HepG2 (cell line): ENCODE results near the gene NLRC4. TPM values are rescaled to one million over a fixed set of nuclear protein-coding genes. Genes with fewer than 3 reads are reported as not detected.

Source experiments
- CREB1 ChIP-seq, 2 experiments: fragments of 450-650 bp in 1 of 2; IDR thresholded peaks; 2 replicates each; pipeline ENCODE4 v1.6.1; 2016 to 2017; ENCODE audit warnings: control low read depth in 1 of 2, mild to moderate bottlenecking in 1 of 2, missing compliant biosample characterization in 1 of 2, missing genetic modification characterization in 1 of 2
- GPN1 ChIP-seq: sonication (generic); formaldehyde crosslinking; IDR thresholded peaks from 2 replicates; pipeline ENCODE4 v1.5.1; 2020; ENCODE audit warnings: missing genetic modification reagents, borderline replicate concordance
- HIVEP1 ChIP-seq: sonication (generic); formaldehyde crosslinking; IDR thresholded peaks from 2 replicates; pipeline ENCODE4 v1.4.0; 2020; ENCODE audit warnings: mild to moderate bottlenecking, missing genetic modification reagents
- KDM3A ChIP-seq: IDR thresholded peaks from 2 replicates; pipeline ENCODE4 v1.6.1; 2018; ENCODE audit warnings: low read depth, missing compliant biosample characterization
- KLF13 ChIP-seq: sonication (generic); formaldehyde crosslinking; IDR thresholded peaks from 2 replicates; pipeline ENCODE4 v1.4.0; 2020; ENCODE audit warnings: mild to moderate bottlenecking, missing genetic modification reagents
- KLF6 ChIP-seq: IDR thresholded peaks from 2 replicates; pipeline ENCODE4 v1.8.0; 2016; ENCODE audit warnings: missing biosample characterization, missing genetic modification reagents
- MYPOP ChIP-seq: sonication (generic); formaldehyde crosslinking; IDR thresholded peaks from 2 replicates; pipeline ENCODE4 v1.8.1; 2023; ENCODE audit warnings: mild to moderate bottlenecking, moderate library complexity, missing genetic modification reagents
- NR2F2 ChIP-seq: IDR thresholded peaks from 2 replicates; pipeline ENCODE4 v1.6.1; 2012; ENCODE audit warnings: low read depth, inconsistent platforms, borderline replicate concordance
- RFX1 ChIP-seq: fragments of 450-650 bp; IDR thresholded peaks from 2 replicates; pipeline ENCODE4 v1.6.1; 2017
- SNAPC4 ChIP-seq: sonication (generic); formaldehyde crosslinking; IDR thresholded peaks from 2 replicates; pipeline ENCODE4 v1.4.0; 2020; ENCODE audit warnings: mild to moderate bottlenecking, missing genetic modification reagents
- TCF12 ChIP-seq, 2 experiments: fragments of 450-650 bp in 1 of 2; sonication (generic) in 1 of 2; formaldehyde crosslinking in 1 of 2; IDR thresholded peaks; 2 replicates each; pipeline versions ENCODE4 v1.6.1 to v1.8.0; 2017 to 2022; ENCODE audit warnings: antibody characterized with exemption in 1 of 2, mild to moderate bottlenecking in 1 of 2, missing genetic modification reagents in 1 of 2, moderate library complexity in 1 of 2
- TP53 ChIP-seq: sonication (generic); formaldehyde crosslinking; conservative IDR thresholded peaks from 2 replicates; pipeline ENCODE4 v1.4.0; 2020; ENCODE audit warnings: missing genetic modification reagents
- XBP1 ChIP-seq: sonication (generic); formaldehyde crosslinking; IDR thresholded peaks from 2 replicates; pipeline ENCODE4 v1.5.0; 2020; ENCODE audit warnings: missing genetic modification reagents
- ZBTB43 ChIP-seq: sonication (generic); formaldehyde crosslinking; conservative IDR thresholded peaks from 2 replicates; pipeline ENCODE4 v1.4.0; 2020; ENCODE audit warnings: missing genetic modification reagents
- ZFX ChIP-seq: sonication (generic); formaldehyde crosslinking; IDR thresholded peaks from 2 replicates; pipeline ENCODE4 v1.4.0; 2020; ENCODE audit warnings: mild to moderate bottlenecking, low read depth, missing genetic modification reagents, moderate library complexity
- ZMAT5 ChIP-seq: sonication (generic); formaldehyde crosslinking; IDR thresholded peaks from 2 replicates; pipeline ENCODE4 v1.5.0; 2020; ENCODE audit warnings: mild to moderate bottlenecking, low read depth, missing genetic modification reagents, borderline replicate concordance
- ZNF335 ChIP-seq: sonication (generic); formaldehyde crosslinking; IDR thresholded peaks from 2 replicates; pipeline ENCODE4 v1.4.0; 2020; ENCODE audit warnings: missing genetic modification reagents
- ZNF605 ChIP-seq: sonication (generic); formaldehyde crosslinking; IDR thresholded peaks from 2 replicates; pipeline ENCODE4 v1.8.0; 2022; ENCODE audit warnings: mild to moderate bottlenecking, missing genetic modification reagents
- polyA plus RNA-seq, 8 experiments: library from polyadenylated mRNA; depleted of rRNA in 3 of 8; stranded (reverse) in 7 of 8; unstranded in 1 of 8; fragments of >200 nt; fragmentation: Illumina TruSeq in 4 of 8; extraction: Trizol in 4 of 8; gene quantifications; 2 replicates each; pipeline versions ENCODE4 v1.2.1 to v1.2.3, GENCODE V29; 2011 to 2016; ENCODE audit warnings: low read depth in 4 of 8, missing spikeins in 1 of 8, mixed read lengths in 1 of 8; ENCODE audit not compliant: insufficient read depth in 1 of 8
- total RNA-seq, 5 experiments: library from RNA; depleted of rRNA; stranded (reverse); fragments of >200 nt; fragmentation: Illumina TruSeq; extraction: Trizol; gene quantifications; 2 replicates each; pipeline ENCODE4 v1.2.3, GENCODE V29; 2016; ENCODE audit warnings: low read depth in 1 of 5
- TF ChIP-seq, protein P1 (sequence below): sonication (generic); formaldehyde crosslinking; IDR thresholded peaks from 2 replicates; pipeline ENCODE4 v1.4.0; 2020; ENCODE audit warnings: missing genetic modification reagents, mild to moderate bottlenecking, borderline replicate concordance

The NLRC4 gene
- total and polyA plus RNA-seq, 2 of the 13 experiments (the other 11 are each of a cell fraction or from before 2014, with no cell fraction given) = 0.15 to 0.29 TPM

DNA sequence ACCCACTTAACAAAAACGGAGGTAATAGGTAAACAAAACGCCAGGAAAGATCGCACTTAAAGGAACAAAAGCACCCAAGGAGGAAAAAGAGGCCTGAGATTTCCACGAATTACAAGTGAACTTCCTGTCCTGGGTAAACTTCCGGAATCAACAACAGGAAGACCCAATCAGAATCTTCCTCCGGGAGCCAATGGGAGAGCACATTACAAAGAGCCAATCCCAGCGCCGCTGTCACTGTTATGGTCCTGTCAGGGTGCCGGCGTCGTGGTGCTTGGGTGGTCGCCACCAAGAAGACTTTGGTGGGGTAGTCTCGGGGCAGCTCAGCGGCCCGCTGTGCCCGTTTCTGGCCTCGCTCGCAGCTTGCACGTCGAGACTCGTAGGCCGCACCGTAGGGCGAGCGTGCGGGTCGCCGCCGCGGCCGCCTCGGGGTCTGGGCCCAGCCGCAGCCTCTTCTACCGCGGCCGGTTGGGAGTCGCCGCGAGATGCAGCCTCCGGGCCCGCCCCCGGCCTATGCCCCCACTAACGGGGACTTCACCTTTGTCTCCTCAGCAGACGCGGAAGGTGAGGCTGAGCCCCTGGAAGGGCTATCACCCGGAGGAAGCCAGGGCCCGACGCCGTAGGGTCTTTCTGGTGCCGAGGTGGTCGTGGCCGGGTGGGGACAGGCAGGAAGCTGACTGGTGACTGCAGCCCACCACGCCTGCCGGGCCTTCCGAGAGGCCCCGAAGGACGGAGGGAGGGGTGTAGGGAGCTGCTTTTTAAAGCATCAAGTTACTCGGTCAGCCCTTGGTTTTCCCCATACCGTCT lies 13.2 kb upstream of the NLRC4 start, which contains the start of gene YIPF4 (continued):
- TF ChIP-seq ZBTB43 (CRISPR knock-in tag) (peak; percentile 66; the same call in 1 of the 2 replicates), SNAPC4 (CRISPR knock-in tag) (no peak), TP53 (CRISPR knock-in tag) (peak; percentile 78; the same call in 1 of the 2 replicates), MYPOP (CRISPR knock-in tag) (no peak; the same call in 1 of the 2 replicates), ZMAT5 (no peak), ZFX (peak; percentile 100), KDM3A (CRISPR knock-in tag) (no peak), ZNF335 (CRISPR knock-in tag) (peak; percentile 68), CREB1 (IDR thresholded peaks at IDR 0.05) (peak; percentile 26; the same call in 1 of the 2 replicates), CREB1 (CRISPR knock-in tag; IDR thresholded peaks at IDR 0.05) (no peak), GPN1 (CRISPR knock-in tag) (peak; percentile 87), ZNF605 (CRISPR knock-in tag) (no peak; the same call in none of the 2 replicates), KLF6 (CRISPR knock-in tag) (peak; percentile 91), TCF12 (IDR thresholded peaks at IDR 0.05) (no peak), TCF12 (CRISPR knock-in tag; IDR thresholded peaks at IDR 0.05) (peak; percentile 40; the same call in 1 of the 2 replicates), RFX1 (no peak), NR2F2 (peak; percentile 3; the same call in 1 of the 2 replicates), HIVEP1 (CRISPR knock-in tag) (peak; percentile 67; the same call in 1 of the 2 replicates), KLF13 (CRISPR knock-in tag) (0 out of 2 replicates have a peak, but pooled peaks have one; percentile 91), XBP1 (CRISPR knock-in tag) (no peak)
- TF ChIP-seq, protein P1, sequence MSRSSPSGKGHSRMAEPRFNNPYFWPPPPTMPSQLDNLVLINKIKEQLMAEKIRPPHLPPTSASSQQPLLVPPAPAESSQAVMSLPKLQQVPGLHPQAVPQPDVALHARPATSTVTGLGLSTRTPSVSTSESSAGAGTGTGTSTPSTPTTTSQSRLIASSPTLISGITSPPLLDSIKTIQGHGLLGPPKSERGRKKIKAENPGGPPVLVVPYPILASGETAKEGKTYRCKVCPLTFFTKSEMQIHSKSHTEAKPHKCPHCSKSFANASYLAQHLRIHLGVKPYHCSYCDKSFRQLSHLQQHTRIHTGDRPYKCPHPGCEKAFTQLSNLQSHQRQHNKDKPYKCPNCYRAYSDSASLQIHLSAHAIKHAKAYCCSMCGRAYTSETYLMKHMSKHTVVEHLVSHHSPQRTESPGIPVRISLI = peak; percentile 42; the same call in 1 of the 2 replicates
